Hepatocyte (in vitro differentiated cells): Measurements from ENCODE around the gene KLF1. TPM values are rescaled to one million over a fixed set of nuclear protein-coding genes. Genes with fewer than 3 reads are reported as not detected.
A peak's percentile ranks its signal among the peaks of the same experiment; 100 is the strongest.

Experiments used
- DNase-seq: peaks from one replicate; pipeline ENCODE4 v3.0.0-alpha.2; 2016; ENCODE audit warnings: low spot score
- H2AFZ ChIP-seq: fragments of 200-600 bp; sonication (generic); 2 replicates; pipeline ENCODE4 v1.6.0; 2016; ENCODE audit warnings: antibody characterized with exemption, mild to moderate bottlenecking
- H3K27ac ChIP-seq: fragments of 200-600 bp; sonication (generic); 2 replicates; pipeline ENCODE4 v1.5.1; 2016; ENCODE audit warnings: mild to moderate bottlenecking
- H3K27me3 ChIP-seq: fragments of 200-600 bp; sonication (generic); 2 replicates; pipeline ENCODE4 v1.6.1; 2016
- H3K36me3 ChIP-seq: fragments of 200-600 bp; sonication (generic); replicated peaks from 2 replicates; pipeline ENCODE4 v1.5.1; 2016; ENCODE audit warnings: low read depth; ENCODE audit not compliant: insufficient read depth
- H3K4me1 ChIP-seq: fragments of 200-600 bp; sonication (generic); 2 replicates; pipeline ENCODE4 v1.5.1; 2016; ENCODE audit warnings: mild to moderate bottlenecking, moderate library complexity; ENCODE audit not compliant: insufficient read depth
- H3K4me2 ChIP-seq: fragments of 200-600 bp; sonication (generic); 2 replicates; pipeline ENCODE4 v1.6.0; 2016
- H3K4me3 ChIP-seq: fragments of 200-600 bp; sonication (generic); 2 replicates; pipeline ENCODE4 v1.5.1; 2016; ENCODE audit warnings: mild to moderate bottlenecking
- H3K79me2 ChIP-seq: fragments of 200-600 bp; sonication (generic); 2 replicates; pipeline ENCODE4 v1.6.0; 2017; ENCODE audit warnings: mild to moderate bottlenecking
- H3K9me2 ChIP-seq: fragments of 200-600 bp; sonication (generic); replicated peaks from 2 replicates; pipeline ENCODE4 v1.6.0; 2017; ENCODE audit warnings: mild to moderate bottlenecking; ENCODE audit not compliant: insufficient read depth
- H3K9me3 ChIP-seq: fragments of 200-600 bp; sonication (generic); 2 replicates; pipeline ENCODE4 v1.5.1; 2016; ENCODE audit warnings: low read depth, mild to moderate bottlenecking
- H4K20me1 ChIP-seq: fragments of 200-600 bp; sonication (generic); 2 replicates; pipeline ENCODE4 v1.6.0; 2016; ENCODE audit warnings: mild to moderate bottlenecking; ENCODE audit not compliant: insufficient read depth, poor library complexity, severe bottlenecking
- EZH2 ChIP-seq: fragments of 200-600 bp; sonication (generic); IDR thresholded peaks from 2 replicates; pipeline ENCODE4 v1.6.1; 2016; ENCODE audit warnings: antibody characterized with exemption, mild to moderate bottlenecking, borderline replicate concordance
- EZH2phosphoT487 ChIP-seq: fragments of 200-600 bp; sonication (generic); IDR thresholded peaks from one replicate; pipeline ENCODE4 v1.6.1; 2018; ENCODE audit warnings: antibody characterized with exemption, mild to moderate bottlenecking, low read depth, moderate library complexity; ENCODE audit not compliant: unreplicated experiment, severe bottlenecking
- WGBS: methylation state at CpG from one replicate; pipeline ENCODE4 v1.1.6; 2016; ENCODE audit warnings: low lambda C conversion rate; ENCODE audit errors: missing lambda C conversion rate; 5-methylcytosine and 5-hydroxymethylcytosine counted together
- polyA plus RNA-seq: library from polyadenylated mRNA; unstranded; fragments of >200 nt; fragmentation: Nextera tagmentation; extraction: Ambion mirVana; gene quantifications from 2 replicates; pipeline ENCODE4 v1.2.1, GENCODE V29; 2016
- total RNA-seq: library from RNA; depleted of rRNA; stranded (reverse); fragments of >200 nt; gene quantifications from 2 replicates; pipeline ENCODE4 v1.2.3, GENCODE V29; 2014
- TF ChIP-seq, protein P1 (sequence below): fragments of 200-600 bp; sonication (generic); IDR thresholded peaks from 2 replicates; pipeline ENCODE4 v1.5.1; 2016; ENCODE audit warnings: antibody characterized with exemption, mild to moderate bottlenecking; ENCODE audit not compliant: poor library complexity

Gene KLF1
- total and polyA plus RNA-seq, 2 experiments from 2014 or later = 0.37 TPM; not detected in 1

DNA sequence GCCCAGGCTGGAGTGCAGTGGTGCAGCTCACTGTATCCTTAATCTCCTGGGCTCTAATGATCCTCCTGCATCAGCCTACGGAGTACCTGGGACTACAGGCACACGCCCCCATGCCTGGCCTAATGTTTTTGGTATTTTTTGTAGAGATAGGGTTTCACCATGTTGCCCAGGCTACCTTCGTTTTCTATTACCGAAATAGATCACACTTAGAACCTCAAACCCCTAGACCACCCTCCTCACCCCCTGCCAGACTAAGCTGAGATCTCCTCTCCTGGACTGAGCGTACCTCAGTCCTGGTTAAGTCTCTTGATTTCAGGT, 391 bp downstream of the KLF1 start:
- TF ChIP-seq EZH2 (no peak), EZH2phosphoT487 (no peak)
- TF ChIP-seq, protein P1, sequence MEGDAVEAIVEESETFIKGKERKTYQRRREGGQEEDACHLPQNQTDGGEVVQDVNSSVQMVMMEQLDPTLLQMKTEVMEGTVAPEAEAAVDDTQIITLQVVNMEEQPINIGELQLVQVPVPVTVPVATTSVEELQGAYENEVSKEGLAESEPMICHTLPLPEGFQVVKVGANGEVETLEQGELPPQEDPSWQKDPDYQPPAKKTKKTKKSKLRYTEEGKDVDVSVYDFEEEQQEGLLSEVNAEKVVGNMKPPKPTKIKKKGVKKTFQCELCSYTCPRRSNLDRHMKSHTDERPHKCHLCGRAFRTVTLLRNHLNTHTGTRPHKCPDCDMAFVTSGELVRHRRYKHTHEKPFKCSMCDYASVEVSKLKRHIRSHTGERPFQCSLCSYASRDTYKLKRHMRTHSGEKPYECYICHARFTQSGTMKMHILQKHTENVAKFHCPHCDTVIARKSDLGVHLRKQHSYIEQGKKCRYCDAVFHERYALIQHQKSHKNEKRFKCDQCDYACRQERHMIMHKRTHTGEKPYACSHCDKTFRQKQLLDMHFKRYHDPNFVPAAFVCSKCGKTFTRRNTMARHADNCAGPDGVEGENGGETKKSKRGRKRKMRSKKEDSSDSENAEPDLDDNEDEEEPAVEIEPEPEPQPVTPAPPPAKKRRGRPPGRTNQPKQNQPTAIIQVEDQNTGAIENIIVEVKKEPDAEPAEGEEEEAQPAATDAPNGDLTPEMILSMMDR = no peak
- H3K9me2 ChIP-seq = no peaks in the 10 kb centered on the region
- no peak overlapping the region for H3K27ac ChIP-seq
- H3K4me1 ChIP-seq = peaks cover 5% of the 10 kb centered on the region
- peaks cover 3% of the 10 kb centered on the region for H3K79me2 ChIP-seq
- no peaks in the 10 kb centered on the region for H4K20me1 ChIP-seq
- H3K4me3 ChIP-seq = no peak overlapping the region
- no peak for DNase-seq
- no peak overlapping the region for H2AFZ ChIP-seq
- no peaks in the 10 kb centered on the region for H3K9me3 ChIP-seq
- no peak overlapping the region for H3K4me2 ChIP-seq
- peaks cover 34% of the 10 kb centered on the region for H3K27me3 ChIP-seq
- WGBS = 82% methylated on average over 5 of the region's 5 CpGs
- H3K36me3 ChIP-seq = no peaks in the 10 kb centered on the region

DNA sequence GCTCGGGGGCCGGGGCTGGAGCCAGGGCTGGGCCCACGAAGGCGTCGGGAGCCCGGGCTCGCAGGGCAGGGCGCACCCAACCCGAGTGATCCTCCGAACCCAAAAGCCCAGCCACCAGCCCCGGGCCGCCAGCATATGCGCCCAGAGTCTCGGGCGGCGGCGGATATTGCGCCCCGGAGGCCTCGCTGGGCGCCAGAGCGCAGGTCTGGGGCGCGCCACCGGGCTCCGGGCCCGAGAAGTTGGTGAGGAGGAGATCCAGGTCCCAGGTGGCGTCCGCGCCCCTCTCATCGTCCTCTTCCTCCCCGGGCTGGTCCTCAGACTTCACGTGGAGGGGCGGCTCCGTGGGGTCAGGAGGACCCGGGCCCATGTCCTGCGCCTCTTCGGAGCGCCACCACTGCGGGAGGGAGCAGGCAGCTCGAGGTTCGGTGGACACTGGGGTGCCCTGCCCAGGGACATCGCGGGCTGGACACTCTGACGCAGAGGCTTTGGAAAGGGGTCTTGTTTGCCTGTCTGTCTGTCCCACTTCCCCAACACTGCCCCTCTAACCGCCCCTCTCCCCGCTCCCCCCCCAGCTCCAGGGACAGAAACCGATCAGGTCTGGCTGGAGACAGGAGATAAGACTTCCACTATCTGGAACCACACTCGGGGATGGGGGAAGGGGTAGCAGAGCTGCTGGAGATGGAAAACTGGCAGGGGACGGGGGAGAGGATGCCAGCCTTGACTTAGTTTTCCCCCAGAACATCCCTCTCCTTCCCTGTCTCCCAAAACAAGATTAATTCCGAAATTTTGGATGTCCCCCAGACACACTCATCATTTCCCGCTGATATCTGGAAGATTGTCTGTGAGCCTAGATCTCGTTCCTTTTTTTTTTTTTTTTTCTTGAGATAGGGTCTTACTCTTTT, 1.0 kb downstream of the KLF1 start:
- H3K27ac ChIP-seq = no peak overlapping the region

DNA sequence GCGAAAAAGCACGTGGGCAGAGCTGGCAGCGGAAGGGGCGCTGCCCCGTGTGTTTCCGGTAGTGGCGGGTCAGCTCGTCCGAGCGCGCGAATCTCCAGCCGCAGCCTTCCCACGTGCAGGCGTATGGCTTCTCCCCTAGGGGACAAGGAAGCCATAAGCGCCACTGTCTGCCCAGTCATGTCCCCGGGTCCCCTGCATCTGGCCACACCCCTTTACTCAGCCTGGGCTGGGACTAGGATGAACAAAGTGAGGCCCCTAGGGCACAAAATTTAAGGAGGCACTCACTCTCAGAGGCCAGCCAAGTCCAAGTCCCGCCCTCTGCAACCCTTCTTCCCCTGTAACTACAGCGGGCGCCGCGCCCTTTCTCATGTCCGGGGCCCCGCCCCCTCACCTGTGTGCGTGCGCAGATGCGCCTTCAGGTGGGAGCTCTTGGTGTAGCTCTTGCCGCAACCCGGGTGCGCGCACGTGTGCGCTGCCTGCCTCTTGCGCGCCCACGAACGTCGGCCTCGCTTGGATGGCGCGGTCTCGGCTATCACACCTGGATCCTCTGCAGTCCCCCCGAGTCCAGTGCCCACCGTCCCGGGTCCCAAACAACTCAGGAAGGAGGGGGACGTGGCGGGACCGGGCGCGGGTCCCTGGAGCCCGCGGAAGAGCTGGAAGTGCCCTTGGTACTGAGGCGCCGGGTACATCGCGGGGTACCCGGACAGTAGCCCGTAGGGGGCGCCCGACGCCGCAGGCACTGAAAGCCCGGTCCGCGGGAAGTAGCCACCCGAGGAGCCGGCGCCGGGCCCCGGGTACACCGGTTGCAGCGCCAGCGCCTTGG, 1.9 kb downstream of the KLF1 start:
- Histone ChIP-seq H3K27ac (no peak overlapping the region), H3K4me1 (peaks cover 5% of the 10 kb centered on the region), H3K79me2 (no peaks in the 10 kb centered on the region), H3K36me3 (no peaks in the 10 kb centered on the region), H3K9me2 (no peaks in the 10 kb centered on the region), H4K20me1 (no peaks in the 10 kb centered on the region), H3K4me2 (peak overlapping the region; percentile 92), H3K9me3 (no peaks in the 10 kb centered on the region), H3K4me3 (peak overlapping the region; percentile 20), H2AFZ (peak overlapping the region; percentile 56), H3K27me3 (peaks cover 34% of the 10 kb centered on the region)
- peak; percentile 91 for DNase-seq
- 8% methylated on average over 65 of the region's 73 CpGs for WGBS
- no peak for TF ChIP-seq EZH2phosphoT487
- TF ChIP-seq, protein P1 = peak; percentile 58
- TF ChIP-seq EZH2 = no peak

More for the DNA sequence above, 1.0 kb downstream of the KLF1 start:
- H4K20me1 ChIP-seq = no peaks in the 10 kb centered on the region
- peak overlapping the region; percentile 20 for H3K4me3 ChIP-seq
- DNase-seq = no peak
- 6% methylated on average over 34 of the region's 53 CpGs for WGBS
- no peaks in the 10 kb centered on the region for H3K9me3 ChIP-seq
- H2AFZ ChIP-seq = peak overlapping the region; percentile 56
- no peaks in the 10 kb centered on the region for H3K36me3 ChIP-seq
- no peaks in the 10 kb centered on the region for H3K9me2 ChIP-seq
- peaks cover 34% of the 10 kb centered on the region for H3K27me3 ChIP-seq
- H3K4me2 ChIP-seq = peak overlapping the region; percentile 92
- no peaks in the 10 kb centered on the region for H3K79me2 ChIP-seq
- TF ChIP-seq EZH2 (peak; percentile 65), EZH2phosphoT487 (no peak)
- TF ChIP-seq, protein P1 = no peak
- H3K4me1 ChIP-seq = peaks cover 5% of the 10 kb centered on the region
